Esophagus squamous epithelium (tissue), 5 donors: Measurements from ENCODE around the gene PLXDC2. TPM values are rescaled to one million over a fixed set of nuclear protein-coding genes. Genes with fewer than 3 reads are reported as not detected.

Source experiments
- DNase-seq: peaks from one replicate; lab custom pipeline; 2025; lab: John Stamatoyannopoulos, UW
- H3K27ac ChIP-seq, 4 donors: fragments of 200-600 bp; sonication (generic); one replicate each; pipeline ENCODE4 v1.5.1; 2016 to 2019; ENCODE audit warnings: mild to moderate bottlenecking in 1 of 4
- H3K27me3 ChIP-seq, 4 donors: fragments of 200-600 bp; sonication (generic); 1 replicate in 3 of 4; 2 replicates in 1 of 4; pipeline versions ENCODE4 v1.5.1 to v1.6.0; 2017 to 2021; ENCODE audit warnings: antibody characterized with exemption in 1 of 4
- H3K36me3 ChIP-seq, 3 donors: fragments of 200-600 bp; sonication (generic); one replicate each; pipeline ENCODE4 v1.5.1; 2016 to 2019
- H3K4me1 ChIP-seq, 3 donors: fragments of 200-600 bp; sonication (generic); one replicate each; pipeline ENCODE4 v1.5.1; 2017 to 2019
- H3K4me3 ChIP-seq, 4 donors: fragments of 200-600 bp; sonication (generic); 1 replicate in 3 of 4; 2 replicates in 1 of 4; pipeline ENCODE4 v1.5.1; 2016 to 2019; ENCODE audit warnings: mild to moderate bottlenecking in 2 of 4, moderate library complexity in 1 of 4
- H3K9me3 ChIP-seq, 3 donors: fragments of 200-600 bp; sonication (generic); one replicate each; pipeline ENCODE4 v1.5.1; 2016 to 2019
- CTCF ChIP-seq, 6 experiments: fragments of 450-650 bp in 4 of 6; fragments of 200-600 bp in 2 of 6; sonication (generic) in 2 of 6; IDR thresholded peaks; one replicate each; pipeline ENCODE4 v1.5.1; 2016 to 2019; ENCODE audit warnings: antibody characterized with exemption in 6 of 6, mild to moderate bottlenecking in 4 of 6, moderate library complexity in 4 of 6
- POLR2A ChIP-seq, 4 donors: fragments of 450-650 bp; IDR thresholded peaks; one replicate each; pipeline ENCODE4 v1.6.1; 2017; ENCODE audit warnings: antibody characterized with exemption in 4 of 4, mild to moderate bottlenecking in 4 of 4, moderate library complexity in 3 of 4
- WGBS, 2 donors: methylation state at CpG; one replicate each; pipeline ENCODE4 v1.1.5; 2018; 5-methylcytosine and 5-hydroxymethylcytosine counted together
- intact Hi-C: fragments of 100-400 bp; cut with DNase I; formaldehyde crosslinking; loops from one replicate; pipeline ENCODE4 v1.15.0; 2022
- total RNA-seq, 4 donors: library from RNA; depleted of rRNA; stranded (reverse); fragments of >200 nt; gene quantifications; one replicate each; pipeline ENCODE4 v1.1.0, GENCODE V29; 2016
- donor health status: DM: yes; HTN: yes; CAD: no.

PLXDC2 gene
- total RNA-seq, 4 donors from 2014 or later, result 22.4 to 50.4 (median 36.9) TPM

GRCh38 chr10:20247891-20248708, 431.9 kb downstream of the PLXDC2 start:
- no peaks in the 10 kb centered on the region for H3K27me3 ChIP-seq
- no peak overlapping the region for H3K27ac ChIP-seq
- H3K4me1 ChIP-seq, result no peaks in the 10 kb centered on the region
- intact Hi-C loops, result no loop called here
- peaks cover 0 to 52% (median 0%) of the 10 kb centered on the region in 3 donors for H3K36me3 ChIP-seq
- no peak for DNase-seq
- TF ChIP-seq POLR2A (IDR thresholded peaks at IDR 0.05), result no peak
- TF ChIP-seq CTCF (IDR thresholded peaks at IDR 0.05), result no peak
- no peaks in the 10 kb centered on the region for H3K9me3 ChIP-seq
- no peak overlapping the region for H3K4me3 ChIP-seq
- 88 to 95% methylated on average over 7 of the region's 7 CpGs for WGBS, 2 donors

GRCh38 chr10:20254078-20254477, 437.8 kb downstream of the PLXDC2 start:
- no peak overlapping the region for H3K4me3 ChIP-seq
- intact Hi-C loops, result no loop called here
- no peaks in the 10 kb centered on the region for H3K9me3 ChIP-seq
- no peak overlapping the region for H3K27ac ChIP-seq
- WGBS, 2 donors, result 32 to 41% methylated on average over 3 of the region's 3 CpGs
- no peaks in the 10 kb centered on the region for H3K27me3 ChIP-seq
- peaks cover 0 to 4% (median 0%) of the 10 kb centered on the region in 3 donors for H3K4me1 ChIP-seq
- no peak for DNase-seq
- TF ChIP-seq POLR2A (IDR thresholded peaks at IDR 0.05), result no peak
- TF ChIP-seq CTCF (IDR thresholded peaks at IDR 0.05), result no peak
- H3K36me3 ChIP-seq, result peaks cover 0 to 20% (median 0%) of the 10 kb centered on the region in 3 donors

GRCh38 chr10:20254497-20254896, 438.3 kb downstream of the PLXDC2 start:
- no peak for TF ChIP-seq POLR2A (IDR thresholded peaks at IDR 0.05)
- TF ChIP-seq CTCF (IDR thresholded peaks at IDR 0.05), result no peak
- WGBS, 2 donors, result 58 to 75% methylated on average over 1 of the region's 1 CpG
- no peaks in the 10 kb centered on the region for H3K27me3 ChIP-seq
- intact Hi-C loops, result no loop called here
- H3K36me3 ChIP-seq, result peaks cover 0 to 16% (median 0%) of the 10 kb centered on the region in 3 donors
- H3K4me1 ChIP-seq, result peaks cover 0 to 4% (median 0%) of the 10 kb centered on the region in 3 donors
- no peaks in the 10 kb centered on the region for H3K9me3 ChIP-seq
- H3K4me3 ChIP-seq, result no peak overlapping the region
- no peak overlapping the region for H3K27ac ChIP-seq
- no peak for DNase-seq

- TF ChIP-seq POLR2A (IDR thresholded peaks at IDR 0.05) (no peak), CTCF (IDR thresholded peaks at IDR 0.05) (no peak)
- Histone ChIP-seq H3K27me3 (no peaks in the 10 kb centered on the region), H3K36me3 (peaks cover 0 to 15% (median 0%) of the 10 kb centered on the region in 3 donors), H3K9me3 (no peaks in the 10 kb centered on the region), H3K4me3 (no peak overlapping the region), H3K4me1 (peaks cover 0 to 4% (median 0%) of the 10 kb centered on the region in 3 donors), H3K27ac (no peak overlapping the region)
- WGBS, 2 donors, result 89 to 93% methylated on average over 2 of the region's 2 CpGs
- intact Hi-C loops, result no loop called here
- DNase-seq, result no peak
Measured at GRCh38 chr10:20256969-20257368, 440.7 kb downstream of the PLXDC2 start.

GRCh38 chr10:20257422-20257821, 441.2 kb downstream of the PLXDC2 start:
- Histone ChIP-seq H3K27me3 (no peaks in the 10 kb centered on the region), H3K9me3 (peaks cover 0 to 1% (median 0%) of the 10 kb centered on the region in 3 donors), H3K4me1 (peaks cover 0 to 4% (median 0%) of the 10 kb centered on the region in 3 donors), H3K27ac (no peak overlapping the region), H3K4me3 (no peak overlapping the region), H3K36me3 (peaks cover 0 to 19% (median 0%) of the 10 kb centered on the region in 3 donors)
- DNase-seq, result no peak
- WGBS, 2 donors, result 32 to 36% methylated on average over 2 of the region's 2 CpGs
- no peak for TF ChIP-seq POLR2A (IDR thresholded peaks at IDR 0.05)
- no peak for TF ChIP-seq CTCF (IDR thresholded peaks at IDR 0.05)
- intact Hi-C loops, result no loop called here
